ENCODE data around the gene DNAJC5G.
"Not testable (repeated sequence)": the region's sequence is repeated elsewhere in the genome, so short reads cannot be mapped to it uniquely, and the experiment has no call there.

DNAJC5G gene

DNA sequence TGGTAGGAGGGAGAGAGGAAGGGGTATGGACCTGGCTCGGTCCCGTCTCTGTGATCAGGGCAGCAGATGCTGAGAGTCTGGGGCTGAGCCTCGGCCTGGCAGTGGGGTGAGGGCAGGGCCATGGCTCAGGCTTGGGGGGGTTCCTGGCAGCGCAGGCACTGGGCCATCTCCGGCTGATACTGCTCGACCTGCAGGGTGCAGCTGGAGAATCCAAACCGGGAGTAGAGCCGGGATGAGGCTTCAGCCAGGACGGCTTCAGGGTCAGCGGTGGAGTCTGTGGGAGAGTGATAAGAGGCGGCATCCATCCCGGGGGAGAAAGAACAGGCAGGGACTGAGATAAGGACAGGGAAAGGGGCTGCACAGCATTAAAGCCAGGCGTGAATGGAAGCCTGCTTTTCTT, 20.0 kb upstream of the DNAJC5G start:
- no peak for DNase-seq

DNA sequence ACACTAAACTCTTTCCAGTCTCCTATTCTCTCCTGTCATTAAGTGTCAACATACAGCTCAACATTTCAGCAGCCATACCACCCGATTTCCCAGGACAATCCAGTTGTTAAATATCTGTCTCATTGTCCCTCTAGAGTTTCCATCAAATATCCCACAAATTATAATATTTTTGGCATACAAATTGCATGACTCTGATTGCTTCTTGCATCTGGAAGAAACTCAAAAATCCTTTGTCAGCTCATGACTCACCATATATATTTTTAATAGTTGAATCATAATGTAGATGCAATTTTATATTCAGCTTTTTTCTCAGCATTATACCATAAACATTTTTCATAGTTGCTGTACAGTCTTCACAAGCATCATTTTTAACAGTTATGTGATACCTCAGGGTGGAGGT, 19.6 kb upstream of the DNAJC5G start:
- DNase-seq = no peak

DNA sequence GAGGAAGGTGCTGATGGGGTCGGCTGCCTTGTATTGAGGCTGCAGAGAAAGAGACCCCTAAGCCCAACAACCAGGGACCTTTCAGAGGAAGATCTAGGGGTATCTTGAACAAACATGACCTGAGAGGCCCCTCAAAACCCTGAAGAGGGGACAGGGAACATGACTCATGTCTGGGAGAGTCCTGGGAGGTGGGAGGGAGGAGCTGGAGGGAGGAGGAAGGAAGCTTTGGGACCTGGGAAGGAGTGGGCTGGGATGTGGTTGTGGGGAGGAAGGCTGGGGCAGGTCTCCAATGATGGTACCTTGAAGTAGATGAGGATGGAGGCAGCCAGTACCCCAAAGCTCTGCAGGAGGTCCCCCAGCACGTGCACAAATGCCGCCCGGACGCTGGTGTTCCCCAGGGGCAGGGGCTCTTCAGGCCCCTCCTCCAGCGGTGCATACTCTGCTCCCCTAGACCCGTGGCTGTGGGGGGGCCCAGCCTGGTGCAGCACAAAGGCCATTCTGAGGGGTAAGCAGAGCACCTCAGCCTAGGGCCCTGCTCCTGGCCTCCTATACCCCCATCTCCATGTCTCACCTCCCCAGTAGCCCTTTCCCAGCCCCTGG, 18.3 kb upstream of the DNAJC5G start:
- no peak for DNase-seq

DNA sequence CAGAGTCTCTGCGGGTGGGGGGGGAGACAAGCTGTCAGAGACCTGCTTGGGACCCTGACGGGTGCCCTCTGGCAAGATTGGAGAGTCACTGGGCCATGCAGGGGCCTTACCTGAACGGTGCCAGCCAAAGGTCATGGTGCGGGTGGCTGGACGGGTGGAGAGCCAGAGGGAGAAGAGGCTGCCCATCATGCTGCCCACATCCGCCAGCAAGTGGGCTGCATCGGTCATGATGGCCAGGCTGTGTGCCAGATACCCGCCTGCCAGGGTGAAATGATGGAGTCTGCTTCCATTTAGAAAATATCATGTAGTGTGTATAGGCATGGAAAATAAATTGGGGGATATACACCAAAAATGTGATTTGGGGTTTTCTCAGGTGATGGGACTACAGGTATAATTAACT, 17.2 kb upstream of the DNAJC5G start:
- DNase-seq = no peak

DNA sequence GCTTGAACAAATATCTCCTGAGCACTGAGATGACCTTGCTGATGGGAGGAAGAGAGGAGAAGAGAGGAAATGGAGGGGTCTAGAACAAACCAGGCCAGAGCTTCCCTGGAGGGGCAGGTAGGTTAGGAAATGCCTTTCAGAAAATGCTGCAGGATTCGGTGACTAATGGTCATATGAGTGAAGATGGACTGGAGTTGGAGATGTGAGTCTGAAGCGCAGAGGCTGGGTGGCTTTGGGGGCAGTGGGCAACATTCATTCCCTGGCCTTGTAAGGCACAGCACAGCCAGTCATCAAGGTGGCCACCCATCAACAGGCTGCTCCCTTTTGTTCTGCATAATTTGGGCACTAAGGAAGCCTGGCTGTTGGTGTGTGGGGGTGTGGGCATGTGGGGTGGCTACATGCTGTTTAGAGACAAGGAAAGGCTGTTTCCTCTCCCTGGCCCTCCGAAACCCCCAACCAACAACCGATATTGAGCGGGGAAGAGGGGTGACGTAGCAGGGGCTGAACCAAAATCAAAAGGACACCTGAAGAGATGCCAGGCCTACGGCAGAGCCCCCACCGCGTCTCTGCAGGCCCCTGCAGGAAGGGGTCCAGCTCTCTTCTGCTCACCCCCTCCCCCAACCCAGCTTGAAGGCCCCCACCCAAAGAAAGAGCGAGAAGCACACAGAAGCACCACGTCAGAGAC, 13.8 kb upstream of the DNAJC5G start:
- DNase-seq = no peak

DNA sequence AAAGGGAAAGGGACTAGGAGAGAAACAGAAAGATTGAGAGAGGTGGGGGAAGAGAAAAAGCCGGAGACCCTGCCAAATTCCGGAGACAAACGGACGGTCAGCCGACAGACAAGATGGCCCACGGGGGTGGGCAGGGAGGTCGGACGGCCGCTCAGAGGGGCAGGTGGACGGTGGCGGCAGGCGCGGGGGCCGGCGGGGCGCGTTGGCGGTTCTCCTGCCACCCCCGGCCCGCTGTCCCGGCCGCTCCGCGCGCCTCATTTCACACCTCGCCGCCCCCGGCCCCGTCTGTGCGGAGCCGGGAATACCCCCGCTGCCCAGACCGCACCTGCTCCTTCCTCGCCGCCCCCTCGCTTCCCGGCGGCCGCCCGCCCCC, 13.3 kb upstream of the DNAJC5G start:
- no peak for DNase-seq

DNA sequence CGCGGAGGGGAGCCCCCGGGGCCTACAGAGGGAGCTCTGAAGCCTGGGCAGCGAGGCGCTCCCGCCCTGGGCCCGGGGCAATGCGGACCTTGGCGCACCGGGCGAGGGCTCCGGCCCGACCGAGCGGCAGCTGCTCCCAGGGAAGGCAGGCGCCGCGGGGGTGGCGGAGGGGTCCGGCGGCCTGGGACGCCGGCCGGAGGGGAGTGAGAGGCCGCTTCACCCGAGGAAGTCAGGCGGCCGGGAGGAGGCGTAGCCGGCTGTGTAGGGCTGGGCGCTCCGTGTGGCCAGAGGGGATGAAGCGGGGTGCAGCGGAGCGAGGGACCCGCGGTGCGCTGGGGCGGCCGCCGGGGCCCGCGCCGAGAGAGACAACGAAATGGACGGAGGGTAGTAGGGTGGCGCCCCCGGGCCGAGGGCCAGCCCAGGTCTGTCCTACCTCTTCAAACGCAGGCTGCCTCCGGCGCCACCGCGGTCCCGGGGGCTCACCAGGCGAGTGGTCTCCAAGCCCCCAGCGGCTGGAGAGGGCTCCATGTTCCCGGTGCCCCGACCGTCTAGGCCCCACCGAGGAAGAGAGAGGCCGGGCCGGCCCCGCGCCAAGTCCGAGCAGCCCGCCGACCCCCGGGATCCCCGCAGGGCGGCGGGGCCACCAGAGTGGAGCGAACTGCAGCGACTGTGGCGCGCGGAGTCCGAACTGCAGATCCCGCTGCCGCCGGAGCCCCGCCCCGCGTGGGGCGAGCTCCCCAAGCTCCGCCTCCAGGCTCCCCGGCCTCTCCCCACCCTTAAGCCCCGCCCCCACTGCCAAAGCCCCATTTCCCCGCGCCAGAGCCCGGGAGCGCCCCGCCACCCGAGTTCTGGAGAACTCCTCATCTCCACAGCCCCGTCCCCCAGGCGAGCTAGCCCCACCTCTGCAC, 12.6 kb upstream of the DNAJC5G start, which contains the start of gene SLC30A3:
Gene SLC30A3, minus strand, starts transcription at position 669 of the 908 bp plus-strand sequence. Its CDS starts 141 bp downstream, at position 528.
- DNase-seq = peak; percentile 74

DNA sequence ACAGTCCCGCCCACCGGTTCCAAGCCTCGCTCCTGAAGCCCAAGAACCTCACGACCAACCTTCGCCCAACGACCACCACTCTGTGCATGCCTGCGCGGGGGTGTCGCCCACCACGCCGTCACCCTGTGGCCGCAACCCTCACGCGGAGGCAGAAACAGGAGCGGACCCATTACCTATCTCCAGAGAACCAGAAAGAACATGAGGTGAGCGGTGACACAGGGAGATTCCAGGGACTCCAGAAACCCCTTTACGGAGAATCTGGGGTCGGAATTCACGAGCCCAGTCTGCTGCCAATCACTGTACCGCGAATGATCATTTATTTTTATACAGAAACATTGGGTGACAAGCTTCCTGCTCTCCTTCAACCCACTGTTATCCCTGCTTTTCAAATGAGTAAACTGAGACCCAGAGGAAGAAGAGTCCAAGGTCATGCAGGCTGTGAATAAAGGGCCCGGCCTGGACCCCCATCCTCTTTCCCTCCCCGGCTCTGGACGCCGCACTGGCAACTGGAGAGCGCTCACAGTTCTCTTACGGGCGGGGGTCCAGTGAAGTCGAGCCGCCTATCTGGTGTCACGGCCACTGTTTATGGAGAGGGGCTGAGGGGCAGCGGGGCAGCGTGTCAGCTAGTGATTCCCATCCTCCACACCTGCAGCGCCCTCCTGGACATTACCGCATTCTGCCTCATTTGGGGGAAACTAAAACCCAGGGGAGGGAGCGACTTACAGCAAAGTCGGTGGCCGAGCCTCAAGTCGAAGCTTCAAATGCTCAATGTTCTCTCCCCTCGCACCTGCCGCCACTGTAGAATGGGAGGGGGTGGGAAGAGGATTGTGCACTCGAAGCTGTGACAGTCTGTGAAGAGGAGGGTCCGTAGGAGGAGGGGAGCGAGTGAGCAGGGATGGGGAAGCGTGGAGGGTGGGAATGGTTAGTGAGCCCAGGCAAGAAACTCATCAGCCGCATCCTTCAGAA, 11.7 kb upstream of the DNAJC5G start:
- no peak for DNase-seq

DNA sequence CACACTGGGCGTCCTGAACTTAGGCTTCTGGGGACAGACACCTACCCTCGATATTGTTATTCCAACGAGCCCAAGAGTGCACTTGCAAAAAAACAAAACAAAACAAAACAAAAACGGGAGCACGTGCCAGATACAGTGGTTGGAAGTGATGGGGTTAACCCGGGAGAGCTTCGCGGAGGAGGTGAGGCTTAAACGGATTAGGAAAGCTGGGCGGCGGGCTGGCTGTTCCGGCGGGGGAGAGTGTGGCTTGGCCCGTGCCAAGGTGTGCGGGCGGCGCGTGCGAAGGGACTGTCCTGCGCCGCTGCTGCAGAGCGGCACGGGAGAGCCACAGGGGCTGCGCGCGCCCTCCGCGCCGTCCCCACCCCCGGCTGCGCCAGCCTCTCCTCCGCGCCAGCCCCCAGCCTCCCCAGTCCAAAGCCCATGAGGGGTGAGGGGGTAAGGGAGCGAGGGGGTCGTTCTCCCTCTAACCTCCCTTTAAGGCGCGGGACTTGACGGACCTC, 10.9 kb upstream of the DNAJC5G start:
- peak; percentile 28 for DNase-seq

DNA sequence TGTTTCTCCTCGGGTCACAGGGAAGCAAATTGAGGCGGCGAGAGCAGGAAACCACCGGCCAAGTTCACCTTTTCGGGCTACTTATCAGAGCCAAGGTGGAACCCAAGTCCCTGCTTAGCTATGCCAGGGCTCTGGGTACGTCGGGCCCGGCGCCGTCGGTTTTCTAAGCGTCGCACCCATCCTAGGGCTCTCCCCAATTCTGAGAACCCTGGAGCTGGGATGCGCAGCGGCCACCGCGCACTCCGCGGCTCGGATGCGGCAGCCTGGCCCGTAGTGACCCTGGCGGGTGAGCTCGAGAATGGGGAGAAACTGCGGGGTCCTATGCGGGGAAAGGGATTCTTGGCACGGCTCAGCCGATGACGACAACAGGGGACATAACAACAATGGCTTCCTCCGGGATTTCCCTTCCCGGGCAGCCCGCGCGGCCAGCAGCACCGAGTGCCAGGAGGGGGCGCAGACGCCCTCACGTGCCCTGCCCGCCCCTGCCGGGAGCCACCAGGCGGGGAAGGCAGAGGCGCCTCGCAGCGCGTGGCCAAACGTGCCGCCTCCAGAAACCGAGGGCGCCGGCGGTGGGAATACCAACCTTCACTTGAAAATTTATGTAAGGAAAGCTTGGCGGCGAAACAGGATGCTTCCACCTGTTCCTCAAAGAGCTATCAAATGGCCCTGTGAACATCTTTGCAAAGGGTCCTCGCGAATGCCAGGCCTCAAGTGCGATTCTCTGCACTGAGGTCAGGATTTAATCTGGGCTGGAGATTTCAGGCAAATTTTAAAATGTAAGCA, 10.3 kb upstream of the DNAJC5G start:
- peak; percentile 71 for DNase-seq

DNA sequence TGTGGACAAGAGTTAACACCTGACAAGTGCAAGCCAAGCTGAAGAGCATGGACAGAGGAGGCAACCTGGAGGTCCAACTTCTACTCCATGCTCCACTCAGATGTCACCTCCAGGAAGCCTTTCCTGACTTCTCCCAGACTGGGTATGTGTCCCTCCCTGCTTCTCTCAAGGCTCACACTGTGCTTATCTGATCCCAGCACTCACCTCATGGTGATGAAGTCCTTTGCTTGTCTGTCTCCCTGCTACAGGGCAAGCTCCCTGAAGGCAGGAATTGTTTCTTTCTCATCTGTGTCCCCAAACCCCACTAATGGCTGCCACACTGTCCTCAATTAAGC, 9.7 kb upstream of the DNAJC5G start:
- DNase-seq = no peak

DNA sequence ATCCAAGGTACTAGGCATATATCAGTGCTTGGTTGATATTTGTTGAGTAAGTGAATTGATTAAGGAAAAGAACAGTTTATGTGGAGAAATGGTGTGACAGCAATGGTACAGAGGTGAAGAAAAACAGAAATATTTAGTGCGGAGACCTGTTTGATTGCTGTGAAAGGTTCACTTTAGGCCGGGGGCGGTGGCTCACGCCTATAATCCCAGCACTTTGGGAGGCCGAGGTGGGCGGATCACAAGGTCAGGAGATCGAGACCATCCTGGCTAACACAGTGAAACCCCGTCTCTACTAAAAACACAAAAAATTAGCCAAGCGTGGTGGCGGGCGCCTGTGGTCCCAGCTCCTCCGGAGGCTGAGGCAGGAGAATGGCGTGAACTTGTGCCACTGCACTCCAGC, 6.9 kb upstream of the DNAJC5G start:
- not testable (repeated sequence) for DNase-seq

DNA sequence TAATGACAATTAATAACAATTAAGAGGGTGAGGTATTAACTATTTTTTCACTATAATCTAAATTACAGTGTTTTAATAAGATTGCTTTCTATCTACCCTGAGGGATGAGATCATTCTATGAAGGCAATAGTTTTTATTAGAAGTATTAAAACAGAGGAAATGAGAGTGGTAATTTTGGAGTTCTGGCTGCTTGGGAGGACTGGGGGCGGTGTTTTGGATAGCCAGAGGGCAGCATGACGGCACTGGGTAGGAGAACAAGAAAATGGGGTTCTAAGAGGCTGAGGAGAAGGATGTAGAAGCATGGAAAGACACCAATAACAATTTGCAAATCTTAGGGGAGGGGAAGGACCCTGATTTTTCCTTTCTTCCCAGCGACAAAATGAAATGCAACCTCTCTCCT, 5.1 kb upstream of the DNAJC5G start:
- no peak for DNase-seq

DNA sequence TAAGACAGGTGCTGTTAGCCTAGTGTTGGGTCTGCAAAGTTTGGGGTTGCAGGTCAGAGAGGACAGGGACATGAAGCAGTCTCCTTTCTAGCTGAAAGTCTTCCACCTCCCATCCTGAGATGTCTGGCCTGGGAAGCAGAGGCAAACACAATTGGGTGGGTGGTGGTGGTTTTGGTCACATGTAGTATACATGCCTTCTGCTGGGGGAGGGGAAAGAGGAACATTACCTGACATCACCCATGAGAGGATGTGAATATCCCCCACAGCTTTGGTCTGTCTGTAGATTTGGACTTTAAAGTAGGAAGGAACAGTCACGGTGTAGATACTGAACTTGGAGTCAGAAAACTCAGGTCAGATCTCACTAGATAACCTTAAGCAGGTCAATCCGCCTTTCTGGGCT, 4.6 kb upstream of the DNAJC5G start:
- DNase-seq = no peak

DNA sequence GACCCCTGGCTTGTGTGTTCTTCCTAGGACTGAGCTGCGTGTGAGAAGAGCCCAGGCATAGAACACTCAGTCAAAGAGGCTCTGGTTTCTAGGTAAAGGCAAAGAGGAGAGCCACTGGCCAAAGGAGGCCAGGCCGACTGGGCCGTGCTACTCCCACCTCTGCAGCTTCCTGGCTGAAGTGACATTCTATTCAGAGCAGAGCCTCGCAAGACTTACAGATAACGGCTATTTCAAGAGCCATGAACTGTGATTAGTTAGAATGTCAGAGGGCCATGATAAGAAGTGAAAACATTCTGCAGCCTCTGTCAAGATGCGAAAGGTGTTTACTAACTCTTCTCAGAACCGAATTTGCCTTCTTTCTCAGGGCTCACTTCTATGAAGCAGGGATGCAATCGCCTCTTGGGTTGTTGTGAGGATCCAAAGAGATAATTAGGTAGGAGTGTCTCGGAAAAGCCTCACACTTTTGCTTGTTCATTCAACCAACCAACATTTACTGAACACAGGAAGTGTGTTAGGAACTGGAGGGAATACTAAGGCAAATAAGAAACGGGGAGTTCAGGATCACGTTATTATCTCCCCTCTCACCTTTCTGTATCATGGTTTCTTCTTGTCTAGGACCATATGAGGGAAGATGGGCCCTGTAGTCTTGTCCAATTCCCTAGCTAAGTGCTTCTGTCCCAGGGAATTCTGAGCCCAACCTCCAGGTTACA, 3.4 kb upstream of the DNAJC5G start:
- no peak for DNase-seq

DNA sequence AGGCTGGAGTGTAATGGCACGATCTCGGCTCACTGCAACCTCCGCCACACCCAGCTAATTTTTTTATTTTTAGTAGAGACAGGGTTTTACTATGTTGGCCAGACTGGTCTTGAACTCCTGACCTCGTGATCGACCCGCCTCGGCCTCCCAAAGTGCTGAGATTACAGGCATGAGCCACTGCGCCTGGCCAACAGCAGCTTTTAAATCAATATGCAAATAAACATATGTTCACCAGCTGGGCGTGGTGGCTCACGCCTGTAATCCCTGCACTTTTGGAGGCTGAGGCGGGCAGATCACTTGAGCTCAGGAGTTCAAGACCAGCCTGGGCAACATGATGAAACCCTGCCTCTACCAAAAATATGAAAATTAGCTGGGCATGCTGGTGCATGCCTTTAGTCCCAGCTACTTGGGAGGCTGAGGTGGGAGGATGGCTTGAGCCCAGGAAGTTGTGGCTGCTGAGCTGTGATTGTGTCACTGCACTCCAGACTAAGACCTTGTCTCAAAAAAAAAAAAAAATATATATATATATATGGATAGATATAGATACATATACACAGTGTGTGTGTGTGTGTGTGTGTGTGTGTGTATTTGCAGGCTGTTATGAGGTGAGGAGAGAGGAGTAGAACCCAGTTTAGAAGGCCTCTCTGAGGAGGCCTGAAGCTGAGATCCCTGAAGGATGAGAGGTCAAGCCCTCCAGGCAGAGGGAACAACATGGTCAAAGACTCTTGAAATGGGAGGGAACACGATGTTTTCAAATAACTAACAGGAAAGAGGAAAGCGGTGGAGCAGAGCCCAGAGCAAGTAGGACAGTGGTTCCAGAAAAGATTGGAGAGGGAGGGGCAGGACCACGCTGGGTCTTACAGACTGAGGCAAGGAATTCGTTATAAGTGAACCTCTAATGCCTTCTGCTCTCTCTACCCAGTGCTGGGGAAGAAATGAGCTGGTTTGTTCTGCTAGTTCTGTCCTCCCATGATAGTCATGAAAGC, 2.4 kb upstream of the DNAJC5G start:
- not testable (repeated sequence) for DNase-seq

DNA sequence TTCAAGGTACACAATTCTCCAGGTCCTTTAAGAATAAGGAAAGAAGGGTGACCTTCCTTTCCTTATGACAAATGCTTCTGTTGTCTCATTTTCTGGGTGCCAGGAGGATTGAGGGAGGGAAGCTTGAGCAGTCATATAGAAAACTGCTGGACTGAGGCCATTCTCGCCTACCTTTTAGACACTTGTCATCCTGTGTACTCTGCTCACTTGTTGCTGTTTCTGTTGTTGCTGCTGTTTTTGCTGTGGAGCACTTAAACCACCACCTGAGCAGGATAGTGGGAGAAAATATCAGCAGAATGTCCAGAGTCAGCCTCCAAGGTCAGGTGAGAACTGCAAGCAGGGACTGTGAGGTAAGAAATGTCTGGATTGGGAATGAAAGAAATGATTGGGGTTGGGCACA, 2.8 kb downstream of the DNAJC5G start:
- DNase-seq = no peak

DNA sequence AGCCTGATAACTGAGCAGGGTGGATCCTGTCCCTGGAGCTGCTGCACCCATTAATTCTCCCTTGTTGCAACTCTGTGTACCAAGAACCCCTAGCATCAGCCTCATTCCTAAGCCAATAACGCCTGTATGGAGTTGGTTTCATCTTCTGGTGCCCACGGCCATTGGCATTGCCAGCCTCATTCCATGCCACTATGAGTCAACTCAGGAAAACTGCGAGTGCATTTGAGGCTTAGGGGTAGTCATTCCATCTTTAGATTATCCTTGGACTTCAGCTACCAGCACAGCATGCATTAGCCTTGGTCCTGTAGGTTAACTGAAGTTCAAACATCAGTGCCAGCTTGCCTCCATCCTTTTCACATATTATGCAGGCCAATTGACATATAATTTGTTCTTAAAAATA, 5.6 kb downstream of the DNAJC5G start:
- no peak for DNase-seq

DNA sequence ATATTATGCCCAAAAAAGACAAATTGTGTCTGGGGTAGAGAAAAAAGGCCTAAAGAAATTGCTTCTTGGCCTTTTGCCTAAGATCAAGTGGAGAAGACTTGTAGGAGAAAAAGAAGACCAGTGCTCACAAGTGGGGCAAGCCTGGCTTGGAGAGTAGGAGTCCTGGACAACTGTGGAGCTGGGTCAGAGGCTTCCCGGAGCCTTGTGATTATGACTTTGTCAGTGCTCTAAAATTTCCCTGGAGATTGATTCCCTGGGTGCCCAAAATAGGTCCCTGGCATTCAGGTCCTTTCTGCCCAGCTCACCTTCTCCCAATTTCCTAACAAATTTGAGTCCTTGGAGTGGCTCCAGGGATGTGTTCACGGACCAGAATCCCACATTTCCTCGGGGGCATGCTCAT, 6.2 kb downstream of the DNAJC5G start:
- no peak for DNase-seq
